Hepatocyte (in vitro differentiated cells): Measurements from ENCODE around the gene TXNDC17. TPM values are rescaled to one million over a fixed set of nuclear protein-coding genes. Genes with fewer than 3 reads are reported as not detected.
"Not testable (repeated sequence)": the region's sequence is repeated elsewhere in the genome, so short reads cannot be mapped to it uniquely, and the experiment has no call there.

Source experiments
- DNase-seq: peaks from one replicate; pipeline ENCODE4 v3.0.0-alpha.2; 2016; ENCODE audit warnings: low spot score
- H2AFZ ChIP-seq: fragments of 200-600 bp; sonication (generic); 2 replicates; pipeline ENCODE4 v1.6.0; 2016; ENCODE audit warnings: antibody characterized with exemption, mild to moderate bottlenecking
- H3K27ac ChIP-seq: fragments of 200-600 bp; sonication (generic); 2 replicates; pipeline ENCODE4 v1.5.1; 2016; ENCODE audit warnings: mild to moderate bottlenecking
- H3K27me3 ChIP-seq: fragments of 200-600 bp; sonication (generic); 2 replicates; pipeline ENCODE4 v1.6.1; 2016
- H3K36me3 ChIP-seq: fragments of 200-600 bp; sonication (generic); replicated peaks from 2 replicates; pipeline ENCODE4 v1.5.1; 2016; ENCODE audit warnings: low read depth; ENCODE audit not compliant: insufficient read depth
- H3K4me1 ChIP-seq: fragments of 200-600 bp; sonication (generic); 2 replicates; pipeline ENCODE4 v1.5.1; 2016; ENCODE audit warnings: mild to moderate bottlenecking, moderate library complexity; ENCODE audit not compliant: insufficient read depth
- H3K4me2 ChIP-seq: fragments of 200-600 bp; sonication (generic); 2 replicates; pipeline ENCODE4 v1.6.0; 2016
- H3K4me3 ChIP-seq: fragments of 200-600 bp; sonication (generic); 2 replicates; pipeline ENCODE4 v1.5.1; 2016; ENCODE audit warnings: mild to moderate bottlenecking
- H3K79me2 ChIP-seq: fragments of 200-600 bp; sonication (generic); 2 replicates; pipeline ENCODE4 v1.6.0; 2017; ENCODE audit warnings: mild to moderate bottlenecking
- H3K9me2 ChIP-seq: fragments of 200-600 bp; sonication (generic); replicated peaks from 2 replicates; pipeline ENCODE4 v1.6.0; 2017; ENCODE audit warnings: mild to moderate bottlenecking; ENCODE audit not compliant: insufficient read depth
- H3K9me3 ChIP-seq: fragments of 200-600 bp; sonication (generic); 2 replicates; pipeline ENCODE4 v1.5.1; 2016; ENCODE audit warnings: low read depth, mild to moderate bottlenecking
- H4K20me1 ChIP-seq: fragments of 200-600 bp; sonication (generic); 2 replicates; pipeline ENCODE4 v1.6.0; 2016; ENCODE audit warnings: mild to moderate bottlenecking; ENCODE audit not compliant: insufficient read depth, poor library complexity, severe bottlenecking
- EZH2 ChIP-seq: fragments of 200-600 bp; sonication (generic); IDR thresholded peaks from 2 replicates; pipeline ENCODE4 v1.6.1; 2016; ENCODE audit warnings: antibody characterized with exemption, mild to moderate bottlenecking, borderline replicate concordance
- EZH2phosphoT487 ChIP-seq: fragments of 200-600 bp; sonication (generic); IDR thresholded peaks from one replicate; pipeline ENCODE4 v1.6.1; 2018; ENCODE audit warnings: antibody characterized with exemption, mild to moderate bottlenecking, low read depth, moderate library complexity; ENCODE audit not compliant: unreplicated experiment, severe bottlenecking
- WGBS: methylation state at CpG from one replicate; pipeline ENCODE4 v1.1.6; 2016; ENCODE audit warnings: low lambda C conversion rate; ENCODE audit errors: missing lambda C conversion rate; 5-methylcytosine and 5-hydroxymethylcytosine counted together
- polyA plus RNA-seq: library from polyadenylated mRNA; unstranded; fragments of >200 nt; fragmentation: Nextera tagmentation; extraction: Ambion mirVana; gene quantifications from 2 replicates; pipeline ENCODE4 v1.2.1, GENCODE V29; 2016
- total RNA-seq: library from RNA; depleted of rRNA; stranded (reverse); fragments of >200 nt; gene quantifications from 2 replicates; pipeline ENCODE4 v1.2.3, GENCODE V29; 2014
- TF ChIP-seq, protein P1 (sequence below): fragments of 200-600 bp; sonication (generic); IDR thresholded peaks from 2 replicates; pipeline ENCODE4 v1.5.1; 2016; ENCODE audit warnings: antibody characterized with exemption, mild to moderate bottlenecking; ENCODE audit not compliant: poor library complexity

The TXNDC17 gene
- total and polyA plus RNA-seq, 2 experiments from 2014 or later, result 106 to 406 TPM

DNA sequence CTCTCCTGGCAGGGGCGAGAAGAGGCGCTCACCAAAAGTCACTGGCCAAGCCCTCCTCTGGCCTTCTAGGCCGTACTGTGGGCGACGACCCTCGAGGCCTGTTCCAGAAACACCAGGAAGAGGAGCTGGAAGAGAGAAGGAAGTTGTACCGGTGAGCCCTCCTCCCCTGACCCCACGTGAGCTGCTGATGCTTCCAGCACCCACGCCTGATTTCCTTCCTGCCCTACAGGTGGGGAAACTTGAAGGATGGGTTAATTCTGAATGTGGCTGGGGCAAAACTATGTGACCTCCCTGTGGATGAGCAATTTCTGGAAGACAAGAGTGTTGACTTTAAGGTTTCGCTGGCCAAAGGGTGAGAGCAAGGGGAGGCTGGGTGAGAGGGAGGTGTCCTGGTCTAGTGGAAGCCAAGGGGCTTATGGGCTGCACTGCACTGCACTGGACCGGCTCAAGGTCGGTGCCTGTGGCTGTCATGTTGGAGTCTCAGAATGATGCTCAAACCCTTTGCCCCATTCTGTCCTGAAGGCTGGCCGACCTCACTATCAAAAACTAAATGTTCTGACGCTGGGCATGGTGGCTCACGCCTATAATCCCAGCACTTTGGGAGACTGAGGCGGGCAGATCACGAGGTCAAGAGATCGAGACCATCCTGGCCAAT, 16.9 kb downstream of the TXNDC17 start:
- no peak overlapping the region for H3K4me3 ChIP-seq
- peaks cover 5% of the 10 kb centered on the region for H3K79me2 ChIP-seq
- TF ChIP-seq, protein P1, sequence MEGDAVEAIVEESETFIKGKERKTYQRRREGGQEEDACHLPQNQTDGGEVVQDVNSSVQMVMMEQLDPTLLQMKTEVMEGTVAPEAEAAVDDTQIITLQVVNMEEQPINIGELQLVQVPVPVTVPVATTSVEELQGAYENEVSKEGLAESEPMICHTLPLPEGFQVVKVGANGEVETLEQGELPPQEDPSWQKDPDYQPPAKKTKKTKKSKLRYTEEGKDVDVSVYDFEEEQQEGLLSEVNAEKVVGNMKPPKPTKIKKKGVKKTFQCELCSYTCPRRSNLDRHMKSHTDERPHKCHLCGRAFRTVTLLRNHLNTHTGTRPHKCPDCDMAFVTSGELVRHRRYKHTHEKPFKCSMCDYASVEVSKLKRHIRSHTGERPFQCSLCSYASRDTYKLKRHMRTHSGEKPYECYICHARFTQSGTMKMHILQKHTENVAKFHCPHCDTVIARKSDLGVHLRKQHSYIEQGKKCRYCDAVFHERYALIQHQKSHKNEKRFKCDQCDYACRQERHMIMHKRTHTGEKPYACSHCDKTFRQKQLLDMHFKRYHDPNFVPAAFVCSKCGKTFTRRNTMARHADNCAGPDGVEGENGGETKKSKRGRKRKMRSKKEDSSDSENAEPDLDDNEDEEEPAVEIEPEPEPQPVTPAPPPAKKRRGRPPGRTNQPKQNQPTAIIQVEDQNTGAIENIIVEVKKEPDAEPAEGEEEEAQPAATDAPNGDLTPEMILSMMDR, result no peak
- no peak for TF ChIP-seq EZH2phosphoT487
- H3K4me1 ChIP-seq, result peaks cover 17% of the 10 kb centered on the region
- H2AFZ ChIP-seq, result no peak overlapping the region
- no peaks in the 10 kb centered on the region for H3K9me3 ChIP-seq
- WGBS, result 78% methylated on average over 17 of the region's 18 CpGs
- DNase-seq, result no peak
- H3K36me3 ChIP-seq, result no peaks in the 10 kb centered on the region
- peaks cover 17% of the 10 kb centered on the region for H3K27me3 ChIP-seq
- no peak overlapping the region for H3K27ac ChIP-seq
- no peaks in the 10 kb centered on the region for H3K9me2 ChIP-seq
- no peaks in the 10 kb centered on the region for H4K20me1 ChIP-seq
- H3K4me2 ChIP-seq, result peak overlapping the region; percentile 72

DNA sequence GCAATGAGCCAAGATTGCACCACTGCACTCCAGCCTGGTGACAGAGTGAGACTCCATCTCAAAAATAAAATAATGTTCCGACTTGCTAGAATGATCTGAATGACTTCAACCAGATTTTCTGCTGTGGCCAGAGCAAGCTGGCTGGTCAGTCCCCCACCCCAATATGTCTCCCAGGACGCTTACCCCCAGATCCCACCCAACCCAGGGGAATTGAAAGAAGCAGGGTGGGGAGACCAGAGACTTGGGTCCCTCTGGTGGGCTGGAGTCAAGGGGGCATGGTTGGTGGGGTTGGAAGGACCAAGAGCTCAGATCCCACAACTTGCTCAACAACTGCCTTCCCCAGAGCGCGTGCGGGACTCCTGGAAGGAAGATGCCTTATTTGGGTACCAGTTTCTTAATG, 17.6 kb downstream of the TXNDC17 start:
- H3K4me1 ChIP-seq, result peaks cover 12% of the 10 kb centered on the region
- H3K27me3 ChIP-seq, result peaks cover 17% of the 10 kb centered on the region
- not testable (repeated sequence) for DNase-seq, H3K4me3 ChIP-seq, H3K36me3 ChIP-seq, H3K9me2 ChIP-seq, H2AFZ ChIP-seq, H3K79me2 ChIP-seq, H3K27ac ChIP-seq, H4K20me1 ChIP-seq, H3K4me2 ChIP-seq, H3K9me3 ChIP-seq
- WGBS, result 94% methylated on average over 2 of the region's 5 CpGs

DNA sequence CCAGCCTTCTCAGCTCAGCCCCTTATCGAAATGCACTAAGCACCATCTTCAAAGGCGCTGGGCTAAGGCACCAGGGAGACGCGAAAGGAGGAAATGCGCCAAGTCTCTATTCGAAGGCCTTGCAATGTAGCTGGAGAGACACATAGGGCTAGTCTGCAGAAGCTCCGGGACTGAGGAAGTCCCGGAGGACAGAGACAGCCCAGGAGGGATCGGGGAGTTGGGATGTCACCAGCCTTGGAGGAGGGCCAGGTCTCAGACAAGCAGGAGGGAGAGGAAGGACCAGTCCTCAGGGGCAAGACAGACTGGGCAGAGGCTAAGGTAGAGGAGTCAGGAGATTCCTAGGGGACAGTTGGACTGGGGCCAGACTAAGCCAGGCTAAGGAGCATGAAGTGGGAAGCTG, 19.2 kb downstream of the TXNDC17 start:
- Histone ChIP-seq H3K9me2 (no peaks in the 10 kb centered on the region), H3K79me2 (no peaks in the 10 kb centered on the region), H3K27me3 (peaks cover 4% of the 10 kb centered on the region), H3K9me3 (no peaks in the 10 kb centered on the region), H3K4me3 (no peak overlapping the region), H3K4me1 (peaks cover 3% of the 10 kb centered on the region), H4K20me1 (no peaks in the 10 kb centered on the region), H3K4me2 (no peak overlapping the region), H3K36me3 (no peaks in the 10 kb centered on the region), H2AFZ (no peak overlapping the region), H3K27ac (no peak overlapping the region)
- no peak for DNase-seq
- TF ChIP-seq, protein P1, result no peak
- TF ChIP-seq EZH2phosphoT487 (no peak), EZH2 (no peak)
- WGBS, result 88% methylated on average over 9 of the region's 9 CpGs

DNA sequence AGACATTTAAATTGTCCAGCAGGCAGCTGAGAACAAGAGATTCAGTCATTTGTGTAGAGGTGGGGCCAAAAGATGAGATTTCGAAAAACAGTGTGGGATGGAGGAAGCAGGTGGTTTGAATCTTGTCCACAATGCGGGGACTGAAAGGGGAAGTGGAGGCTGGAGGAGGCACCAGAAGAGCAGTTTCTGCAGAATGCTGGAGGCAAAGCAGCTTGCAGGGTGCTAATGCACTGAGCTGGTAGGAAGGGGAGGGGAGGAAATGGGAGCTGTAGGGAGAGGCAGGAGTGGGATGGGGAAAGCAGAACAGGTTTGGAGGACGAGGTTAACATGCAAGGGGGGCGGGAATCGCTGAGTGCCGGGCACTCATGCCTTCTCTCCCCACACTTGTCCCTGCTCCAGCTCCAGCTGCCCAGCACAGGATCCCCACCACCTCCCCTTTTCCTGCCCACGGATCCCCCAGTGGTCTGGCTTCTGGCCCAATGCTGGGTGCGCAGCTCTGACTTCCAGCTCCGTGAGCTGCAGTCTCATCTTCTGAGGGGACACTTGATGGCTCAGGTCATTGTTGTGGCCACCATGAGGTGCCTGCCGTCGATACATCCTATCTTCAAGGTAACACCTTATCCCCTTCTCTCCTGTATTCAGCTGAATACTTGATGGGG, 20.1 kb downstream of the TXNDC17 start:
- H3K4me3 ChIP-seq, result no peak overlapping the region
- no peaks in the 10 kb centered on the region for H3K4me1 ChIP-seq
- H3K9me2 ChIP-seq, result no peaks in the 10 kb centered on the region
- no peaks in the 10 kb centered on the region for H3K27me3 ChIP-seq
- no peaks in the 10 kb centered on the region for H3K36me3 ChIP-seq
- H3K4me2 ChIP-seq, result no peak overlapping the region
- no peaks in the 10 kb centered on the region for H4K20me1 ChIP-seq
- no peak overlapping the region for H2AFZ ChIP-seq
- H3K9me3 ChIP-seq, result no peaks in the 10 kb centered on the region
- no peaks in the 10 kb centered on the region for H3K79me2 ChIP-seq
- 79% methylated on average over 11 of the region's 11 CpGs for WGBS
- no peak overlapping the region for H3K27ac ChIP-seq
- TF ChIP-seq EZH2 (no peak), EZH2phosphoT487 (no peak)
- TF ChIP-seq, protein P1, result no peak
- no peak for DNase-seq
